GM12892 (cell line): ENCODE results near the gene TTC33.

Source experiments
- POLR2A ChIP-seq: IDR thresholded peaks from 2 replicates; pipeline ENCODE4 v1.6.1; 2011; ENCODE audit warnings: low read depth, low read length, control low read depth
- POLR2AphosphoS5 ChIP-seq: IDR thresholded peaks from 2 replicates; pipeline ENCODE4 v1.6.1; 2011; ENCODE audit warnings: low read depth, low read length, control low read depth
- TAF1 ChIP-seq: IDR thresholded peaks from 2 replicates; pipeline ENCODE4 v1.6.1; 2011; ENCODE audit warnings: low read depth, mild to moderate bottlenecking, control low read depth, low read length, borderline replicate concordance

GRCh38 chr5:40660751-40661150 is 95.0 kb downstream of the TTC33 start:
- TF ChIP-seq POLR2AphosphoS5 (no peak), POLR2A (no peak), TAF1 (no peak)
